ENCODE data around the gene ADAMTS17.

The ADAMTS17 gene

DNA sequence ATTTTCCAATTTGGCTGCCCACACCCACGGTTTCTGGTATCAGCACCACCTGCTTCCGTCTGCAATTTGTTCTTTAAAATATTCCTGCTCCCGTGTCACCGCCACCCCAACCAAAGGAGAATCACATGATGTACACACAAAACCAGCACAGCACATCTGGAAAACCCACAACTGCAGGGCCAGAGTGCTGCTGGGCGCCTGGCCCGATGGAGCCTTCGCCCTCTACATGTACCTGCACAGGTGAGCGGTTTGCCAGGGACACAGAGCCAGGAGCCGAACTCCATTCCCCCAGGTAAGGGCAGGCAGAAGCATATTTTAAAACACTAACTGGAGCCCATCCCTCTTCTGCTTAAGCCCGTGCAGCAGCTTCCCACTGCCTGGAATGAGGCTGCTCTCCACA lies 75.6 kb downstream of the ADAMTS17 start:
- no peak for DNase-seq

DNA sequence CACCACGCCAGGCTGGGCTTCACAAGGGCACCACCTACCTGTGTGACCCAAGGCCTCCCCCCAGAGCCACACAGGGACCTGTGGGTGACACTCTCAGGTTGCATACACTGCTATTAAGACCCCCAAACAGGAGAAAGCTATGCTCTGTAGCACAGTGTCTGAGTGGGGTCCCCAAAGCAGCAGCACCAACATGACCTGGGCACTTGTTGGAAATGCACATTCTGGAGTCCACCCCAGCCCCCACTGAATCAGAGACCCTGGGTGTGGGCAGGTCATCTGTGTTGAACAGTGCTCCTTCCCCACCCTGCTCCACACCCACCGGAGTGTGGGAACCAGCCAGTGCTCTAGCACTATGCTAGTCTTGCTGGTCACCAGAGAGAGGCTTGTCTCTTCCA lies 76.1 kb downstream of the ADAMTS17 start:
- DNase-seq, result no peak

DNA sequence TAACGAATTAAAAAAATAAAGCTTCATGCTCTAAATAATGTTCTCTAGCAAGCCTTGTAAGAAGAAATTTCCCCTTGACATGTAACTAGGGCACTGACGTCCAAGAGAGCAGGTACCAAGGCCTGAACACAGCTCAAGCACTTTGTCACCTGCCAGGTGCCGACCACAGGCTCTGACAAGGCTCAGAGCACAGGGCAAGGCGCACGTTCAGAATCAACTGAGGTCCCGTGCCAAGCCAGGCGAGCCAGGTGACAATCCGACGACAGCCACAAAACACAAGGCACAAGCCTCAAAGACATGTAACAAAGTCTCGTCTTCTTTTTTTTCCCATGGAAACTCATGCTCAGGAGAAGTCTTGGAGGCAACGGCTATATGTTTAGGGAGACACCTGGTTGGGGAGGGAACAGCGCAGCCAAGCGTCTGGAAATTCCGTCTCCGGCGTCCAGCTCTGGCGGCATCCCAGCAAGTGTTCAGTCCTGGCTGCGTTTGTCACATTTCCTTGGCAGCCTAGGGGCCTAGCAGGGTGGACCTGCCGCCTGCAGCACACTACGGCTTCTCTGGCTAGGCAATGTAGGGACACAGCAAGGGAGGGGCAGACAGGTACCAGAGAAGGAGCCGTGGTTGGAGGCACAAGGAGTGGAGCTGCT lies 76.7 kb downstream of the ADAMTS17 start:
- no peak for DNase-seq

DNA sequence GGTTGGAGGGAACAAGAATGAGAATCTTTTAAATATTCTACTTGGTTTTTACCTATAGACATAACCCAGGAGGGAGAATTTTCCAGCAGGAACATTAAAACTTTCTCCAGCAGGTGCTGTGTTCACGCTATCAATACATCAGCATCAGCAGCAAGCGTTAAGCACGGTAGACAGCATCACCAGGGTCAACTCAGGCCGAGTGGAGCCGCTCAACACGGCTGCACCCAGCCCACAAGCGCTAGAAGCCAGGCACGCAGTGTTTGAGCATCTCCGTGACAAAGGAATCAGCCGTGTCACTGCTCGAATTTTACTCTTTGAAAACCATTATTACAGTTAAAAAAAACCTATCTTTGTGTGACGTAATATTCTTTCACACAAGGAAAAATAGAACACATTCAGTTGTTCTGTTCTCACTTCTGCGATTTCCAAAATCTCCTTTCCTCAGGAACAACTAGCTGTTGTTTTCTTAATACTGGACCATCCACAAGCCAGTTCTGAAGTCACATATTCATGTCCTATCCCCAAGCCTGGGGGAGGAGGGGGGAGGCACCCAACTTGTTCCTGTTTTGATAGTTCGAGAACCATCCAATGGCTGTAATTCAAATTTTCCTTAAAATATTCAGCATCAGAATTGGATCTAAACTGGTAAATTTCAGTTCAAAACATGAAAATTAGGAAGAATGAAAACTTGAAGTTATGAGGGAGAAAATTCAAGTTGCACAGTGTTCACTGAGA lies 77.9 kb downstream of the ADAMTS17 start:
- no peak for DNase-seq

DNA sequence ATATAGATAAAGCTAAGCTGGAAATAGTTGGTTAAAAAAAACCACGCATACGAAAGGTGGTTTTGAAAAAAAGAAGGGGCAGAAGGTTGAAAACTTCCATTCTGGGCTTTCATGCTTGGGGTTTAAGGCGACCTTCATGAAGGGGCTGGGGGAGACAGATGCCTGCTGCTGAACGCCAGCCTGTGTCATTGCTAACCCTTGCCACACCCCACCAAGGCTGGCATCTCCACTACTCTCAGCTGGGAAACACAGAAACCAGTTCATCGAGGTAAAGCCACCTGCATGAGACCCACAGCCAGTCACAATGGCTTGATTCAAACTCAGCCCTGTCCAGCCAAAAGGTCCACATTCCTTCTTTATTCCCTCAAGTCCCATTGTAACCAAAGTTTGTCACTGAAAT lies 78.7 kb downstream of the ADAMTS17 start:
- DNase-seq, result no peak

DNA sequence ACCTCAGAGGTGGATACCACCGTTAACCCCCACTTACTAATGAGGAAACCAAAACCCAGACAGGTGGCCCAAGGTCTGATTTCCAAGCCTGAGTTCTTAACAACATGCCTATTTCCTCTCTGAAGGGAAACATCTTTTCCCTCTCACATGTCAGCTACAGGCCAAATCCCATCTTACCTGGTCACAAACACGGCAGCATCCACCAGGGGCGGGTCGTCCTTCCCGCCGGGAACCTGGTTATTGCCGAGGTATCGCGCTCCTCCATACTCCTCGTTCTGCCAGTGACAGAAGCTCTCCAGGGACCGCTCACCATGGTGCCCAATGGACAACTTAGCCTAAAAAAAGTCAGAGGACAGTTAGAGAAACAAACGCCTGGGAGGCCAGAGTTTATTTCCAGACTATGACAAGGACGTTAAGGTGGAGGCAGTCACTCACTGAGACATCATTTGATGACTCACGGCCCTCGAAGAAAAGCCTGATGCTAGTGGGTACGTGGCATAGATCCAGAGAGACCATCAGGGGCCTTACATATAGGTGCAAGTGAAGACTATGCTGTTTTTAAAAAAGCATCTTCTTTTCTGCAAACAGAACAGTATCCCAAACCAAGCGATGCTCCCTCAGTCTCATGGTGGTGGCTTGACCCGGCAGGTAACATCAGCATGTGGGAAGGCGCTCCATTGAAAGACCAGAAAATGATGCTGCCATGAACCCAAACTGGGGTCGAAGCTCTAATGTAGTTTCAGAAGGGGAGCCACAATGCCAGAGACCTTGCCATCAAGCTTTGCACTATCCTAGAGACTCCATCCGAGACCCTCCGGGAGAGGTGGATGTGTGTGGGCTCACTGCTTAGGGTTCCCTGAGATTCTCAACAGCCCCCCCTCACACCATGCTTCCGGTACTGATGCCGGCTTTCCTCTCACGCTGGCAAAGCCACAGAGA lies 80.2 kb downstream of the ADAMTS17 start:
- no peak for DNase-seq

DNA sequence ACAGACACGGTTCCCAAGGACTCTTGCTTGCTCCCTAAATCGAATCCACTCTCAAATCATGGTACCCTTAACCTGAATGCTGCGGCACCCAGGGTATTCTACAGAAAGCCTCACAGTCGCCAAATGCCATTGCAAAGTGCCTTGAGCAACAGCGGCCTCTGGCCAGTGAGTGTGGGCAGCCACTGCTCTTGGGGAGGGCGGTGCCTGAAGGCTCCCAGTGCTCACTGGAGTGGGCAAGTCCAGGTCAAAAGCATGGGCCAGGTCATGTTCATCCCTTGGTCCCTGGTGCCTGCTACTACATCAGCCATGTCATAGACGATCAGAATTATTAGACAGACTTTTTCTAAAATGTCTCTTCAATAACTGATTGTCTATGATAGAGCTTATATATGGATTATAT lies 82.5 kb downstream of the ADAMTS17 start:
- no peak for DNase-seq

DNA sequence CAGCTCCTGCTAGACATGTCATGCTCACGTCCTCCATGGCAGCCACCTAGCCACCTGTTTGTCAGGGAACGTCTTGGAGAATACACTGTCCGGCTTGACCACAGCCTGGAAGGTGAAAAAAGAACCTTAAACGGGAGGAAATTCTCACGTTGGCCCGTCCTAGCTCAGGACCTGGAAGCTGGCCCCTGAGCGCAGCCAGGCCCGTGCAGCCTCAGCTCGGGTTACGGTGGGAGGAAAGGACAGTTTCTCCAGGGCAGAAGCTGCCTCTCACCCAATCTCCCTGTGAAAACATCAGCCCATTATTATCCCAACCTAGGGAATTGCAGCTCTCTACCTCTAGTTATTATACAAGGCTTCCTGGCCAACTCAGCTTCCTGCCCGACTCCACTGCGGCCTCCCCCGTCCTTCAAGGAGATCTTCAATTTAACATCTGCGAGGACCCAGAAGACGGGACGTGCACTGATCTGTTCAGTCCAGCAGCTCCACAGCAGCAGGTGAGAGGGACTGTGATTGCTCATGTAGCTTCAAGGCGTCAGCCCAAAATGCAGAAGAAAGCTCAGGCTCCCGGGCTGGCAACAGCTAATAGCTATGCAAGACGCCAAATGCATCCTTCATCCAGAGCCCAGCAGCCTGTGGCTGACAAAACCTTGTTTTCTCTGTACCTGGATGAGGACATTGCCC lies 84.7 kb downstream of the ADAMTS17 start:
- DNase-seq, result no peak

DNA sequence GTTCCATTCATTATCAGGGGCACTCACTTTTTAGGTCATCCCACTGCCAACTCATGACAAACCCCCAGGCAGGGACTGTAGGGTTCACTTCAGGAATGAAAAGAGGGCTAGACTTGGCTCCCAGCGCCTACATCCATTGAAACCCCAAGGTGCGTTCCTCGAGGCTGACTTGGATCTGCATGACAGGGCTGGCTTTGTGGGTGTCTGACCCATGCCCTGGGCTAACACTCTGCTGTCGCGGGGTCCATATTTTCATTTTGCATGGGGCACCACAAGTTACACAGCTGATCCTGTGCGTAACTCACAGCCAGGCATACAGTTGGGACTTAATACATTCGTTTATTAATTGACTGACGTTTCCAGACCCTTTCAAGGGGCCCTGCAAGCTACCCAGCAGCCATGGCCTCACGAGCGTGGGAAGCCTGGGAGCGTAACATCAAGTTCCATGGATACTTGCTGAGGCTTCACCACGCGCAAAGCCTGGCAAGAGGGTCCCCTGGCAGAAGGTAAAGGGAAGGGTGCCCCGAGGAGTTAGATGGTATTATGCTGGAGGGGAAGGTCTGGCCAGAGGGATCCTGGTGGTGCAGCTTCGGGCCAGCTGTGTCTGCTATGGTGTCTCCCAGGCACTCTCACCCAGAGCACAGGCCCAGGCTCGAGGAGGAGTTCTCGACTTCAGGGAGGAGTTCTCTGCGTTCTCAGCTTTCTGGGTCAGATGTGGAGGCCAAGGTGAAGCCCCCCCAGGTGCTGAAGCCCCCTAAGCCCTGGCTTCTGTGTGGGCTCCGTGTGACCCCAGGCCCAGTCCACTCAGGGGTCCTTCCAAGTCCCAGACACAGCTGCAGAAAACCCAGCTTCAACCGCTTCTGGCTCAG lies 85.4 kb downstream of the ADAMTS17 start:
- DNase-seq, result no peak

DNA sequence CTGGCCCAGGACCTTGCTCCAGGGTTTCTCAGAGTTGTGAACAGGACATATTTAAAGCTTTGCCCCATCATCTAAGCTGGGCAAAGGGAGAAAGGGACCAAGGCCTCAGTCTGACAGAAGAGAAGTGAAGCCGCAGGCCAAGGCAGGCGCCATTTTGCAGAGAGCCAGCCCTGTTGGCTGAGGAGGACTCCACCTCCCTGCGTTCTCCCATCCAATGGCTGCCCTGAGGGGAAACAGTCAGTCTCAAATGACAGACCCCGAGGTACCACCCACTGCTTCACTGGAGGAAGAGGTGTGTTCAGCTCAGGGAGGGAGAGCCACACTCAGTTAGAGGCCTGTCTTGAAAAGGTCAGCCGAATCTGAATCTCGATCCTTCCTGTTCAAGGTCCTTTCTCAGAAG lies 86.1 kb downstream of the ADAMTS17 start:
- no peak for DNase-seq

DNA sequence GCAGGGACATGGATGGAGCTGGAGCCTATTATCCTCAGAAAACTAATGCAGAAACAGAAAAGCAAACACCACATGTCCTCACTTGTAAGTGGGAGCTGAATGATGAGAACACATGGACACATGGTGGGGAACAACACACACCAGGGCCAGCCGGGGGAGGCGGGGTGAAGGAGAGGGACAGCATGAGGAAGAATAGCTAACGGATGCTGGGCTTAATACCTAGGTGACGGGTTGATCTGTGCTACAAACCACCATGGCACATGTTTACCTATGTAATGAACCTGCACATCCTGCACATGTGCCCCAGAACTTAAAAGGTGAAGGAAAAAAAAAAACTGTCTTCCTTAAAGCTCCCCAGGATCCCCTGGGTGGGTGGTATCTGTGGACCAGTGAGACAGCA lies 87.1 kb downstream of the ADAMTS17 start:
- no peak for DNase-seq

DNA sequence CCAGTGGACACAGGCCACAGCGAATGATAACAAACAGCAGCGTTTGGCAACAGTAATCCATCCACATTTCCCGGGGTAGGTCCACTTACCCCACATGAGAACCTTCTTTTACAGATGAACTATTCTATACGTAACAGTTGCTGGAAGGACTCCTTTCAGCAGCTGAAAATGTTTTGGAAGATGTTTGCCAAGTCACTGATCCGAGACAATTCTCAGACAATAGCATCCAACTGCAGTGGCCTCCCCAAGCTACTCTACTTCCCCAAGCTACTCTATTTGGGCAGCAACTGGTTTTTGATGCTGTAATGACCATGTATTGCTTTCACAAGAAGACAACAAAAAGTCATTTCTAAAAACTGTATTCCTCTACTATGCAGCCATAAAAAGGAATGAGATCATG lies 87.5 kb downstream of the ADAMTS17 start:
- DNase-seq, result no peak

DNA sequence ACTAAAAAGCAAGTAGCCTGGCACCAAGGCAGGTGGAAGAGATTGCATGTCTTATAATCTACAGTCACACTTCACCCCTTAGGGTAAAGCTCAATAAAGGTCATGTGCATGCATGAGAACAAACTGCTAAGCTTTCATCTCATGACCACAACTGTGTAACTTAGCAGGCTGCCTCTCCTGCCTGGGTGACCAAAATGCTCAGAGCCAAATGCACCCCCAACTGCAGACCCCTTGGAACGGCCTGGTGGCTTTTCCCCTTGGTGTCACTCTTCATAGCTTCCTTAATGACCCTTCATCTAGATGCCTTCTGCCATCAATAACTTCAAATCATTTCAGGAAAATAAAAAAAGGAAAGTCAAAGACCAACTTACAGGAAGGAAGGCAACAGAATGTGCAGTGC lies 88.1 kb downstream of the ADAMTS17 start:
- no peak for DNase-seq

DNA sequence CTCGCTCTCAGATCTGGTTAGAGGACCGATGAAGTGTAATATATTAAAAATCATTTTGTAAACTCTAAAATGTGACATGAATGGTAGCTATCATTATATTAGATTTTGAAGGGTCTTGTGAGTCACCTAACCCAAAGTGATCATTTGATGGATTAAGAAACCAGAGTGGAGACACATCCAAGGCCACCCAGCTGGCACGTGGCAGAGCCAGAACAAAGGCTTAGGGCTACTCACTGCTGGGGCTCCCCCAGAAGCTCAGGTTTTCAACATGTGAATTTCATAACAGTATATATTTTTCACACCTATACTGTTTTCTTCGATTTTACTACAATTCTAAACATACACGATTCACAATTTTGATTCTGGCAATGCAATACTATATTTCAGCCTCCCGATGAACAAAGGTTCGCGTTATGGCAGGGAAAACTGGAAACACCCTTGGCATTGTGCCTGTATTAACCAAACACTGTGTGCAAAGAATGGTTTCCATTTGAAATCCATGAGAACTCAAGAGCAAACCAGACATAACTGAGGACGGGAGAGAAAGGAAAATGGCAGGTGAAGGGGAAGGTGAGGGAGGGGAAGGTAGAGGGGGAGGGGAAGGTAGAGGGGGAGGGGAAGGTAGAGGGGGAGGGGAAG lies 88.9 kb downstream of the ADAMTS17 start:
- DNase-seq, result no peak

DNA sequence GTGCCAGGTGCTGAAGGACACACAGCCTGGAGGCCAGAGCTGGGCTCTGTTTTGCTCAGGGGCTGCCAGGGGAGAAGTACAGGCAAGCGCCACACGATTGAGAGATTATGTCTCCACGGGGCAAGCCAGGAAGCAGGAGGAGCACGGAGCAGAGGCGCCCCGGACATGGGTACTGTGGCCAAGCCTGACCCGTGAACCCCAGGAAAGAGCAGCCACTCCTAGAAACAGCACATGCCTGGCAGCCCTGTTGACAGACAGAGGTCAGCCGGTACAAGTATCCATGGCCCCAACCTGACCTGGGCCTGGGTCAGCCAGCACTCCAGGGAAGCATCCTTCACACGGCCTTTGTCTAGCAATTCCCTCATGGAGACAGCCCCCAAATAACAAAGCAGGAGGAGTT lies 89.4 kb downstream of the ADAMTS17 start:
- DNase-seq, result no peak

DNA sequence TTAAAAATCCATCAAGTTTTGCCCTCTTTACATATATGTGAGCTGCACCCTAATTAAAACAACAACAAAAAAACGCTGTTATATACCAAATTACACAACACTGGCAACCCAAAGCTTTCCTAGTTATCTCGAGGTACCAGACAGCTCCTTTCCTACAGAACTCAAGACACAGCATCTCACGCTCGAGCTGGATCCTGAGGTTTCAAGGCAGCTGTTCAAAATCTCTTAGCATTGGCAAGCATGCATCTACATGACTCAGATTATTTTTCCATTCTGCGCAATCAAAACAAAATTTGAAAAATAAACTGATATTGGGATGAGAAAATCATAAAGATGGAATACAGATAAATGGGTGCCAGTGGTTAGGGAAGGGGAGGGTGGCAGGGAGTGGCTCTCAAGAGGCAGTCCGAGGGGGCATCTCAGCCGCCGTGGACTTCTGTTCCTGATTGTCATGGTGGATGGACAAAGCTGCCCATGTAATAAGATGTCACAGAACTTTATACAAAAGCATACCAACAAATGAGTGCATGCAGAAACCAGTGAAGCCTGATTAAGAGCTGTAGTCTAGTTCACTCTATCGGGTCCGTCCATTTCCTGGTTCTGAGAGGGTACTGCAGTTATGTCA lies 91.5 kb downstream of the ADAMTS17 start:
- DNase-seq, result no peak

DNA sequence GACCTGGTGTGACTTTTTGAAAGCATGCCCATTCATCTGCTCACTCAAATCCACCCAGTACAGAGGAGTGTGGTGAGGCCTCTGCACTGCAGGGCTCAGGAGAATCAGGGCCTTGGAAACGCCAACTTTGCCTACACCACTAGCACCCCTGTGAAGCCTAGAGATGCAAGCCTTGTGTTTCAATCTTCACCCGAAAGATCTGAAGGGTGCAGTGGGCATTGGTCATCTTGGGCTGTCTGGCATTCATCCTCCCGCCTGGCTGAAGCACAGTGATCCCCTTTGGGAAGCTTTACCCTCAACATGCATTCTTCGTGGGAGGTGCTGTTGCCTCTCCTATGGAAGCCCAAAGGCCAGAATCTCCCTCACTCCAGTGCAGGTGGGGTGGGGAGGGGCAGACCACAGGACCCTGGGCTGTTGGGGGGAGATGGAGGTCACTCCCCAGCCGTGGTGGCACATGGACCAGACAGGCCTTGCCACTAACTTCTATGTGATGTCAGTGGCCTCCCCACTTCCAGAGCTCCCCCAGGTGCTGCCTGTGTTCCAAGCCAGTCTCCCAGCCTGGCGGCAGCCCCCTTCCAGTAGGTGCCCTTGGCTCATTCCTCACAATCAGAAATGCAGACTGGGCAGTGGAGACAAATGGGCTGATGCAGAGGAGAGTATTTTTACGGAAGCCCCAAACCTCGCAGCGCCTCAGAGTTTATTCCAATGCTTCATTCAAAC lies 92.5 kb downstream of the ADAMTS17 start:
- DNase-seq, result no peak

DNA sequence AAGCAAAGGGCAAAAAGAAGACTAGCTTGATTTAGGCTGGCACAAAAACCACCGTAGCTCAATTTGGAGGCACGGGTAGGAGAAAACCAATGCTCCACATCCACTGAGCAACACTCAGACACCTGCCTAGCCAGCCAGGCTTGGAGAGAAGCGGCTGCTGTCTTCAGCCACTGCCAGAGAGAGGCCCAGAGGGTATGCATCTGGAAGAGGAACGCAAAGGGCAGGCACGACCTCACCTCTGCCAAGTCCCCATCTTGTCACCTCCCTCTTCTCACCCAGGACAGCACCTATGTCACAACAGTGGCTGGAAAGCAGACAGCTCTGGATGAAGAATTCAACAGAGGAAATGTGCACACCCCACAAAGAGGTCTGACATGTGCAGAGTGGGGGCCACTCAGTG lies 93.5 kb downstream of the ADAMTS17 start:
- no peak for DNase-seq

DNA sequence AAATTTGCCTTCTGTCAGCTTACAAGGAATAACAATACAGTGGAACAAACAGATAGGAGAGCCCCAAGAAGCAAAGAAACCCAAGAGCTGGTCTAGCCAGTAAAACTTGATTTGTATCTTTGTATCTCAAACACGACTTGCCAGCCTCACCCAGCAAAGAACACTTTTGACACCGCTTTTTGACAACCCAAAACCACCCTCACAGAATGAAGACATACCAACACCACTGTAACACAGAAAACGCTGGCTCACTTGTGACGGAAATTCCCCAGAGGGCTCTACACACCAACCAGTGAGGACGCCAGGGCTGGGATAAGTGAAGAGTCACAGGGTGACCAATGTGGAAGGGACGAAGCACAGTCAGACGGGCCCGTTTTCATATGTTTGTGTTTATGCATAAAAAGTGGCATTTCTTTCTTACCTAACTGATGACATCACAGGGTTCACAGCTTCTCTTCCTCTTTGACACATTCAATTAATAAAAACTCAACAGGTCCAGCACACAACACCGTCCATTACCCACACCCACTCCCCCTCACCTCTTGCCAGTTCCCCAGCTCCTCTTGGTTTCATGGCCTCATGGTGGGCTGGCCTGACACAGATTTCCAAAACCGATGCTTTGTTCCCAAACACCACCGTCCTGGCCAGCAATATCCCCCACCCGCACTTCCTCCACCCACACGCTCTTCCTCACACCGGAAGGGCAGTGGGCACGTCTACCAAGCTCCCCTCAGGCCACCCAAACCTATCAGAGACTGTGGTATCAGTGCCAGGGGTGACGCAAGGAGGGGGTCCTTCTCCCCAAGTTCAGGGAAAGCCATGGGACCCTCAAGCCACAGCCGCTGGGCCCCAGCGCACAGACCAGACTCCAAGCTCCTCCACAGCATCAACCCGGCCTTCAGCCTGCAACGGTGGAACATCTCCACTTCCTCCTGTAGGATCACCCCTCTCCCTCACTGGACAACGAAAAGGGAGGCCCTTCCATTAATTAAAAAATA lies 94.2 kb downstream of the ADAMTS17 start:
- no peak for DNase-seq
